Peyer's patch (tissue), 4 donors: Measurements from ENCODE around the gene RXFP1.

Source experiments
- CTCF ChIP-seq, 6 experiments: fragments of 450-650 bp in 4 of 6; fragments of 200-600 bp in 2 of 6; sonication (generic) in 1 of 6; IDR thresholded peaks; one replicate each; pipeline ENCODE4 v1.5.1; 2017 to 2019; ENCODE audit warnings: antibody characterized with exemption in 6 of 6, mild to moderate bottlenecking in 3 of 6, moderate library complexity in 1 of 6
- POLR2A ChIP-seq, 2 donors: fragments of 450-650 bp; IDR thresholded peaks; one replicate each; pipeline ENCODE4 v1.5.1; 2017; ENCODE audit warnings: antibody characterized with exemption in 2 of 2, mild to moderate bottlenecking in 2 of 2, moderate library complexity in 2 of 2

GRCh38 chr4:158496030-158496741 is 25.5 kb upstream of the RXFP1 start:
- TF ChIP-seq CTCF (IDR thresholded peaks at IDR 0.05) = peak in 3 of 6 experiments; percentile 23 to 34 (median 28)
- TF ChIP-seq POLR2A (IDR thresholded peaks at IDR 0.05) = no peak
